ENCODE measurements around the gene EPN2. TPM values are rescaled to one million over a fixed set of nuclear protein-coding genes. Genes with fewer than 3 reads are reported as not detected.
"Not testable (repeated sequence)": the region's sequence is repeated elsewhere in the genome, so short reads cannot be mapped to it uniquely, and the experiment has no call there.

EPN2 gene
- 16.8 and 18.1 TPM in 2 replicates for total RNA-seq (2014; rRNA removed; shearing (Covaris generic))

DNA sequence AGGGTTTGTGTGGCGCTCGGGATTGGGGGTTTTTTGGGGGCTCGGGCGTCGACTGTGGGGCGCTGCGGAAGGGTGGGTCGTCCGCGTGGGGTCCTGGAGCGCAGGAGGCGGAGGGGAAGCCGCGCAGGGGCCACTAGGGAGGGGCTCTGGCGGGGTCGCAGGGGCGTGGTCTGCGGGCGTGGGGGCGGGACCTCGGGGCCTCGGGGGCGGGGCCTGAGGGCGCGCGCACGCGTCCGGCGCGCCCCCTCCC is at the start of gene EPN2:
TSS of gene EPN2 (plus strand) at position 228 of the 250 bp plus-strand sequence. CDS start 45,754 bp downstream, outside the sequence.
- DNase-seq (ENCODE audit: low spot score): peak; percentile 5

- DNase-seq (ENCODE audit: low spot score): not testable (repeated sequence)
These were observed 49.0 kb upstream of the EPN2 start for GRCh38 chr17:19187883-19188869.

- DNase-seq (ENCODE audit: low spot score): not testable (repeated sequence)
These were observed 48.1 kb upstream of the EPN2 start for GRCh38 chr17:19188870-19189708.

GRCh38 chr17:19189781-19190405 is 47.3 kb upstream of the EPN2 start:
- DNase-seq (ENCODE audit: low spot score): not testable (repeated sequence)

DNA sequence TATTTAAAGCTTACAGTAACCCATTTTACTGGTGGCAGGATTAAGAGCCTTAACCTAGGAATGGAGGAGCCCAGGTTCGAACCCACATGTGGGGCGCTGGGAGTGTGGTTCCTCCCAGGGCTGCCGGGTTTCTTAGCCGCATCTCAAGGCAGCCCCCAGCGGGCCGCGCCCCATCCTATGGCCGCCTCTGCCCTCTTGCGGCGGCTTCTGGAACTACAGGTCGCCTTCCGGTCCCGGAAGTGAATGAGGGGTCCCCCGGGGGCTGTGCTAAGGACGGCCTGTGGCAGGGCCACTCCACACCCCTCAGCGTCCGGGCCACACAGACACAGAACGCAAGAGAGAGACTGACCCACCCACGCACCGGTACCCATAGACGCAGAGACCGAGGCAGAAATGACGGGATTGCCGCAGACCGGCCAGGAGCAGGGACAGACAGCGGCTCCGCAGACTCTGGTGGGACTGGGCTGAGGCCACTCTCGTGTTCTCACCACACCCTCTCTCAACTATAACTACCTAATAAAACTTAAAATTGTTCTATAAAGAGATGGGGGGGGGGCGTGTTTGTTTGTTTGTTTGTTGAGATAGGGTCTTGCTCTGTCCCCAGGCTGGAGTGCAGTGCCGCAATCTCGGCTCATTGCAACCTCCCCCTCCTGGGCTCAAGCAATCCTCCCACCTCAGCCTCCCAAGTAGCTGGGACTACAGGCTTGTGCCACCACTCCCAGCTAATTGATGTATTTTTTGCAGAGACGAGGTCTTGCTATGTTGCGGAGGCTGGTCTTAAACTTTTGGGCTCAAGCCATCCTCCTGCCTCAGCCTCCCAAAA is 40.6 kb upstream of the EPN2 start:
- DNase-seq (ENCODE audit: low spot score): not testable (repeated sequence)

GRCh38 chr17:19202448-19202847 is 34.7 kb upstream of the EPN2 start:
- not testable (repeated sequence) for DNase-seq (ENCODE audit: low spot score)

DNA sequence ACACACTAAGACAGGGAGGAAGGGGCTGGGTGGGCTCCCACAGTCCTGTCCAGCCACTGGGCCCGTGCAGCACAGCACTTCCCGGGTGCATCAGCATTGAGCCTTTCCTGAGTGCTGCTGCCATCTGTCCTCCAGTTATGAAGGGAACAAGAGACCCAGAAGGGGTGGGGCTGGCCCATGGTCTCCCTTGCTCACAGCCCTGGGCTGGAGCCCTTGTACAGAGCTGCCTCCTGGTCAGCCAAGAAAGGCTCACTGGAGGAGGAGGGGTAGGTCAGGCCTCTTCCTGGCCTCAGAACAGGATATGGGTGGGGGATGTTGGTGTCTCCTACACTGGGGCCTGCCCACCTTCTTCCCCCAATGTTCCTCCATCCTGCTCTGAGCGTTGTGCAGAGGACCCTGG is 33.7 kb upstream of the EPN2 start:
- DNase-seq (ENCODE audit: low spot score): not testable (repeated sequence)

DNA sequence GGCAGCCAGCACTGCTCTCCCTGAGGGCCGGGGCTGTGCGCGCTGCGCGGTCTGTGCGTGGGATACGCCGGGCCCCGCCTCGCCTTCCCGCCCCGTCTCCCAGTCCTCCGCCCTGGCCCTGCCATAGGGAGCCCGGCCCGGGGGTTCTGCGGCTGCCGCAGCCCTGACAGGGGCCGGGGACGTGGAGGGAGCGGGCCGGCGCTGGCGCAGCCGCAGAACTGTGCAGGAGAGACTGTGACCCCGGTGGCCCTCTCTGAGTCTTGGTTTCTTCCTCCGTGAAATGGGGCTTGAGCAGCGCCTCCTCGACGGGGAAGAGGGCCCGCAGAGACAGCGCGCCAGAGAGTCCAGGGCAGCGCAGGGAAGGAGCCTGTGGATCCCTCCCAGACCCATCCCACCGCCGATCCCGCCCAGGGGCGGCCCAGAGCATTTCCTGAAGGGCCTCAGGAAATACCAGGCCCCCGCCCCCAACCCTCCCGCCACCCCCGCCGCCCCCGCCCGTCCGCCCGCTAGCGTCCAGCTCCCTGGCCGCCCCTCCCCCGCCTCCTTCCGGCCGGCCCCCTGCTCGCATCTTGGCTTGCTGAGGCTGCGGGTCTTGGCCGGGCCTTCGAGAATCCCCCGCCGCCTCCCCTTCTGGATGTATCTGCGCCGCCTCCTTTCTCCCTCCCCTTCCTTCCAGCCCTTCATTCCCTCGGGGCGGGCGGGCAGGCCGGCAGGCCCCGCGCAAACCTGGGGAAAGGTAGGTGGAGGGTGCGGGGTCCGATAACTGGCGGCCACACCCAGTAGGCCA is 21.9 kb upstream of the EPN2 start:
- DNase-seq (ENCODE audit: low spot score): not testable (repeated sequence)

DNA sequence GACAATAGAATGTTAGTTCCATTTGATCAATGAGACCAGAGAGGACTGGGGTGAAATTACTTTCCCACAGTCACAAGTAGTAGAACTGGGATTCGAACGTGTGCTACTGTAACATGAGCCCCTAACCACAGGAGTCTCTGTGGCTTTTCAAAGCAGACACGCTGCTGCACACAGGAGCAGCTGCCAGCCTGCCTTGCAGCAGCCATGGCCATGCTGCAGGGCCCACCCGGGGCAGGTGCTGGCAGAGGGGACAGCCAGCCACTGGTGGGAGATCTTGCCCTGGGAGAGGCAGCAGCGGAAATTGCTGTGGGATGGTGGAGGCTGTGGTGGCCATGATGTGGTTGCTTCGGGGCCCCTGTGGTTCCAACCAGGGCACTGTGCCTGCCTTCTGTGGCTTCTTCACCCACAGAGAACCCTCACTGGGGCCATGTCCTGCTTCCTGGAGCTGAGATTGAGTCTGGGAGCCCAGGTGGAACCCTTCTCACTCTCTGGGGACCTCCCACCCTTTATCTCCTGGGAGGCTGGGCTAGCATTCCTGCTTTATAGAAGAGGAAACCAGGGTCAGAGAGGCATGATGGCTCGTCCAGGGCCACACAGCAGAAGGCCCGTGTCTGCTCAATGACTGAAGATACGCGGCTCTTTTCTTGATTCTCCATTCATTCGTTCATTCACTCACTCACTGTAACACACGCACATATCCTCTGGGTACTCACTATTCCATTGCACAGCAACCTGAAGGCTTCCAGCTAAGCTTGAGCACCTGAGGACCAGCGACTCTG is 20.8 kb upstream of the EPN2 start:
- not testable (repeated sequence) for DNase-seq (ENCODE audit: low spot score)

DNA sequence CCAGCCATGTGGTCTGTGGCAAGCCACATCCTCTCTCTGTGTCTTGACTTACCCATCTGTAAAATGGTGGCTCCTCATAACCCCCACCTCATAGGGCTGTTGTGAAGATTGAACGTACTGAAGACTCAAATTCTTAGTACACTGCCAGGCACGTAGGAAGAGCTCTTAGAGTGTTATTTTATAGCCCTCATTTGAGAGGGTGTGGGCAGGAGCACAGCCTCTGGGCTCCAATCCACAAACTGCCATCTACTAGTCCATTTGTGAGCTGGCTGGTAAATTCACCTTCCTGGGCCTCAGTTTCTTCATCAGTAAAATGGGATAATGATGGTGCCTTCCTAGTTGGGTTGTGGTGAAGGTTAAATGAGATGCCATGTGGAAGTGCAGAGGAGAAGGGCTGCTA is 18.3 kb upstream of the EPN2 start:
- DNase-seq (ENCODE audit: low spot score): not testable (repeated sequence)

DNA sequence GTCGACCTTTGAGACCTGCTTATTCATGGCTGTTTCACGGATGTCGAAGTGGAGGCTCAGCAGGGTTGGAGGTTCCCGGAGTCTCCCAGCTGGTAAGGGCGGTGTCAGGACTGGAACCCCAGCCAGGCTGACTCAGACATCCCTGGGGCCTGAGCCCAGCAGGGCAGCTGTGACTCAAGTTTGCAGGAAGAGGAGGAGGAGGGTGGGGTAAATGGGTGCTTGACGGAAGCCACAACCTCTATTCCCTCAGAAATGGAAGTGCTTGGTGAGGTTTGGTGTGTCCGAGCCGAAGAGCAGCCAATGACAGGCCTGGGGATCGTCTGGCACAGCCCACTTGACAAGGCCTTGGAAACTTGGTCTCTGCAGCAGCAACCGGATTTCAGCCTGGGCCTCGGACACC is 17.8 kb upstream of the EPN2 start:
- DNase-seq (ENCODE audit: low spot score): not testable (repeated sequence)

DNA sequence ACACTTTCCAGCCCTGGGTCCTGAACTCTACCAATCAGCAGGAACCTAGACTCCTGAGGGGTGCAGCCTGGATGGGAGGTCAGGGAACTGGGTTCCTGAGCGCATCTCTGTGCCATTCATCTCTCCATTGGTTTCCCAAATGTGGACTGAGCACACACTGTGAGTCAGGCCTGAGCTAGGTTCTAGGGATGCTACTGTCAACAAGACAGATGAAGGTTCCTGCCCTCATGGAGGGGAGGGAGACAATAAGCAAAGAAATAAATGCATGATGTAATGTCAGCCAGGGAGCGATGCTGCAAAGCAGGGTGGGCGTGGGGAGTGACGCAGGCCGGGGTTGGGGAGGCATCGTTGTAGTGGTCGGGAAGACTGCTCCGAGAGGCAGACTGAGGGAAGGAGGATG is 17.0 kb upstream of the EPN2 start:
- not testable (repeated sequence) for DNase-seq (ENCODE audit: low spot score)

DNA sequence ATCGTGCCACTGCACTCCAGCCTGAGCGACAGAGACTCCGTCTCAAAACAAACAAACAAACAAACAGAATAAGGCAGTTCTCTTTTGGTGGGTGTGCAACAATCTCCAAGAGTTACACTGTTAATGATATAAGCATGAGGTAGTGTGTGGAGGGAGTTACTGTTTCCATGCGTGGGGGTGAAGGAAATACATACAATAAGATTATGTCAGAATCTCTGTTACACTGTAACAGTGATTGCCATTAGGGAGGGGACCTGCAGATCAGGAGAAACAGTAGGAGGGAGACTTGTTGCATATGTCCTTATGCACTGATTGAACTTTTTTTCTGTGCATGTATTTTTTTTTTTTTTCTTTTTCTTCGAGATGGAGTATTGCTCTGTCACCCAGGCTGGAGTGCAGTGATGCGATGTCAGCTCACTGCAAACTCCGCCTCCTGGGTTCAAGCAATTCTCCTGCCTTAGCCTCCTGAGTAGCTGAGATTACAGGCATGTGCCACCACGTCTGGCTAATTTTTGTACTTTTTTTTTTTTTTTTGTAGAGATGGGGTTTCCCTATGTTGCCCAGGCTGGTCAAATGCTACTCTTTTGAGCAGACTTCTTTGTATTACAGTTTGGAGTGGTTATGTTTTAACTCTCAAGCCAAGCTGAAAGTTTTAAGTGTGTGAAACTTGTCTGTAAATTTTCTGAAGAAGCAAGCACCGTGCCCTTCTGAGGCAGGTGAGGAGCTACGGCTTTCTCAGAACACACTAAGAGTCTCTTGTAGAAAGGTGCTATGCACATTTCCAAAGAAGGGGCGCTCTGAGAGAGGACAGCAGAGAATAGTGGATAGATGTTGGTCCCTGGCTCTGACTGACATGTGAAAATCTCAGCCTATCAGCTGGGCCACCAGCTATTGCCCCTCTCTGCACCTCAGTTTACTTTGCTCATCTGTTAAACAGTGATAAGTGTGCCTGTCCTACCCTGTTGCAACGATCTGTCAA is 10.3 kb upstream of the EPN2 start:
- DNase-seq (ENCODE audit: low spot score): not testable (repeated sequence)

DNA sequence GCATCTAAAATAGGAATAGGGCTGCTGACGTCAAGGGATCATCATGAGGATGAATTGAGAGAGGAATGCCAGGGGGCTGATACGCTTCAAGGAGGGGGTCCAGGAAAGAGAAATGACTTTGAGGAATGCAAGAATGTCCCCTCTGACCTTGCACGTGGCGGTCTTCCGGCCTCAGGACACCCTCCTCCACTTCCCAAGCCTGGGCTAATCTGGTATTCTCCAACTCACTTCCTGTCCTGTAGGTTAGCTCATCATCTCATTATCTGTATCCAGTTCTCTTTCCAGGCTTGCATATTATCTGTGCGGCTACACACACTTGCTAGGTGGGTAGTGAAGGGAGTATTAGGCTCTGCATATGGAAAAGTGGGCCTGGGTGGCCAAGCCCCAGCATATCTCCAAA is 2.5 kb upstream of the EPN2 start:
- not testable (repeated sequence) for DNase-seq (ENCODE audit: low spot score)

DNA sequence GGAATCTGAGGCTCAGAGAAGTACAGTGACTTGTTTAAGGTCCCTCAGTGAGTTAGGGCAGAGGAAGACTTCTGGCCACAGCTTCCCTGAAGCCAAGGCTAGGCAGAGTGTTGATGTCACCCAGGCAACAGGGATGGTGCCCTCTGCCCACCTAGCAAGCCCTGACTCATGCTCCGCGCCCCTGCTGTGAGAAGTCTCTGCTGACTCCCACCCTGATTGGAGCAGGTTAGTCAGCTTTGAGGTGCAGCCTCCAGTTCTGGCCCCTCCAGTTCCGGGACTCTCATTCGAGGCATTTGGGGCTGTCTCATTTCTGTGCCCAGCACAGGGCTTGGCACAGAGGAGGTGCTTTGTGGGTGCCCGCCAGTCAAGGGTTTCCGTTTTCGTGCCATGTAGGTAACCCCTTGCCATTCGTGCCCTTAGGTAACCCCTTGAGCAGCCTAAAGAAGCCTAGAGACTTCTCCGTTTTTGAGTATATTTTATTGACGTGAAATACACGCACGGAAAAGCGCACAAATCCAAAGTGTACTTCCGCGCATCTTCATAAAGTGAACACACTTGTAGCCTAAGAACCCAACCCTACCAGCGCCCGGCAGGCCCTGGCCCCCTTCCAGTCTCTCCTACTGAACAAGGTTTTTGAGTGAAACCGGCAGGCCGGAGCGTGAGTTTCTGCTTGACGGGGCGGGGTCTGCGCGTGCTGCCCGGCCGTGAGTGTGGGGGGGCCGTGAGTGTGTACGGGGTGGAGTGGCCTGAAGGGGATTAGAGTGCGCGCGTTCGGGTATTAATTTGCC is 621 bp upstream of the EPN2 start:
- not testable (repeated sequence) for DNase-seq (ENCODE audit: low spot score)

- DNase-seq (ENCODE audit: low spot score): peak; percentile 12
These were observed 412 bp downstream of the EPN2 start for GRCh38 chr17:19237389-19238166.

DNA sequence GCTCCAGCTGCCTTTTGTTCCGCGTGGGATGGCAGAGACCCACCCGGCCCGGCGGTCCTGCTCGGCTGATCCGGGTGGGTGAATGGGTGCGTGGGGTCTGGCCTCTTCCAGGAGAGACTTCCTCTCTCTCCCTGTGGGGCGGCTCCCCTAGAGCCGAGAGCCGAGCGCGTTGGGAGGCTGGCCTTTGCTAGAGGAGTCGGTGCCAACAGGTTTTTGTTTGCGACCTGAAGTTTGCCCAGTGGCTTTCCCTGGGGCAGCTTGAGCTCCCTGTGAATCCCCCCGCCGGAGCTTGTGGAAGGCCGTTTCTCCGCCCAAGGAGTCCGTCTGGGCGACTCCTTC is 970 bp downstream of the EPN2 start:
- peak; percentile 34 for DNase-seq (ENCODE audit: low spot score)

Data from HT-29 (cell line).